Forelimb muscle (tissue), 1 donor: ENCODE measurements around the gene LRGUK. TPM values are rescaled to one million over a fixed set of nuclear protein-coding genes. Genes with fewer than 3 reads are reported as not detected.

ENCODE experiments used
- DNase-seq: peaks from one replicate; pipeline ENCODE4 v3.0.0-alpha.2; 2013; ENCODE audit warnings: low read depth
- polyA plus RNA-seq: library from polyadenylated mRNA; unstranded; fragments of 120-200 nt; gene quantifications from one replicate; pipeline ENCODE4 v1.2.1, GENCODE V29; 2013; ENCODE audit not compliant: insufficient read length

The LRGUK gene
- polyA plus RNA-seq, 1 donor: 1.0 TPM

GRCh38 chr7:134301592-134301991, 174.5 kb downstream of the LRGUK start:
- no peak for DNase-seq

- no peak for DNase-seq
Measured at GRCh38 chr7:134302120-134302519, 175.0 kb downstream of the LRGUK start.

- no peak for DNase-seq
Measured at GRCh38 chr7:134307320-134307719, 180.2 kb downstream of the LRGUK start.

GRCh38 chr7:134308548-134308947, 181.4 kb downstream of the LRGUK start:
- DNase-seq: no peak

GRCh38 chr7:134311807-134312206, 184.7 kb downstream of the LRGUK start:
- DNase-seq: no peak

- DNase-seq: no peak
Measured at GRCh38 chr7:134312717-134313116, 185.6 kb downstream of the LRGUK start.

- no peak for DNase-seq
Measured at GRCh38 chr7:134313543-134313942, 186.4 kb downstream of the LRGUK start.

Other genes with a start within 250 kb of the LRGUK start
- 9.1 TPM for gene SLC35B4, start 189.6 kb downstream of the LRGUK start, polyA plus RNA-seq